ENCODE data around the gene MMP15. TPM values are rescaled to one million over a fixed set of nuclear protein-coding genes. Genes with fewer than 3 reads are reported as not detected.

MMP15 gene
- total RNA-seq, 1 donor from 2014 or later, result 7.2 TPM

- TF ChIP-seq EZH2phosphoT487 (IDR thresholded peaks at IDR 0.05) (no peak), CTCF (IDR thresholded peaks at IDR 0.05) (no peak), EZH2 (IDR thresholded peaks at IDR 0.05) (no peak)
- H3K36me3 ChIP-seq, result no peaks in the 10 kb centered on the region
- no peak overlapping the region for H3K4me2 ChIP-seq
- Mint-ChIP-seq H3K4me3 (no peak overlapping the region), H3K9me3 (no peaks in the 10 kb centered on the region), H3K27ac (no peak overlapping the region), H3K4me1 (peaks cover 25% of the 10 kb centered on the region), H3K36me3 (no peaks in the 10 kb centered on the region), H3K27me3 (ENCODE audit: insufficient read depth, low read depth) (peaks cover 2% of the 10 kb centered on the region)
- H3K9ac ChIP-seq, result no peak overlapping the region
- H3F3A ChIP-seq (ENCODE audit: low read depth), result peaks cover 4% of the 10 kb centered on the region
- H3K9me3 ChIP-seq (ENCODE audit: low read depth), result no peaks in the 10 kb centered on the region
- H3K79me2 ChIP-seq (ENCODE audit: low read depth), result no peaks in the 10 kb centered on the region
- no peak for DNase-seq (ENCODE audit: low spot score)
- H2AFZ ChIP-seq (replicated peaks), result no peak overlapping the region
- H3K4me3 ChIP-seq, result no peak overlapping the region
- H3K4me1 ChIP-seq, result peaks cover 12% of the 10 kb centered on the region
- no peaks in the 10 kb centered on the region for H3K27me3 ChIP-seq
- H4K20me1 ChIP-seq (ENCODE audit: low read depth), result no peaks in the 10 kb centered on the region
- no peak overlapping the region for H3K27ac ChIP-seq
These were observed 25.7 kb downstream of the MMP15 start for GRCh38 chr16:58051296-58051695.

- TF ChIP-seq CTCF (IDR thresholded peaks at IDR 0.05) (no peak), EZH2 (IDR thresholded peaks at IDR 0.05) (no peak), EZH2phosphoT487 (IDR thresholded peaks at IDR 0.05) (no peak)
- Mint-ChIP-seq H3K4me3 (no peak overlapping the region), H3K27me3 (ENCODE audit: insufficient read depth, low read depth) (peaks cover 2% of the 10 kb centered on the region), H3K9me3 (no peaks in the 10 kb centered on the region), H3K4me1 (peaks cover 25% of the 10 kb centered on the region), H3K36me3 (no peaks in the 10 kb centered on the region), H3K27ac (no peak overlapping the region)
- H3F3A ChIP-seq (ENCODE audit: low read depth), result peaks cover 4% of the 10 kb centered on the region
- H3K27ac ChIP-seq, result no peak overlapping the region
- no peak overlapping the region for H3K4me2 ChIP-seq
- no peaks in the 10 kb centered on the region for H4K20me1 ChIP-seq (ENCODE audit: low read depth)
- no peak overlapping the region for H3K9ac ChIP-seq
- DNase-seq (ENCODE audit: low spot score), result no peak
- no peaks in the 10 kb centered on the region for H3K27me3 ChIP-seq
- H3K9me3 ChIP-seq (ENCODE audit: low read depth), result no peaks in the 10 kb centered on the region
- no peak overlapping the region for H2AFZ ChIP-seq (replicated peaks)
- H3K4me1 ChIP-seq, result peaks cover 11% of the 10 kb centered on the region
- H3K79me2 ChIP-seq (ENCODE audit: low read depth), result no peaks in the 10 kb centered on the region
- H3K4me3 ChIP-seq, result no peak overlapping the region
- H3K36me3 ChIP-seq, result no peaks in the 10 kb centered on the region
These were observed 26.5 kb downstream of the MMP15 start for GRCh38 chr16:58051821-58052603.

GRCh38 chr16:58053682-58054005, 28.1 kb downstream of the MMP15 start:
- no peak overlapping the region for H3K4me3 ChIP-seq
- no peak overlapping the region for H3K27ac ChIP-seq
- Mint-ChIP-seq H3K4me1 (peaks cover 19% of the 10 kb centered on the region), H3K9me3 (no peaks in the 10 kb centered on the region), H3K27ac (no peak overlapping the region), H3K27me3 (ENCODE audit: insufficient read depth, low read depth) (peaks cover 2% of the 10 kb centered on the region), H3K36me3 (no peaks in the 10 kb centered on the region), H3K4me3 (no peak overlapping the region)
- H3K27me3 ChIP-seq, result no peaks in the 10 kb centered on the region
- DNase-seq (ENCODE audit: low spot score), result no peak
- H3K36me3 ChIP-seq, result no peaks in the 10 kb centered on the region
- H3K9me3 ChIP-seq (ENCODE audit: low read depth), result no peaks in the 10 kb centered on the region
- no peaks in the 10 kb centered on the region for H3K79me2 ChIP-seq (ENCODE audit: low read depth)
- H3K4me2 ChIP-seq, result no peak overlapping the region
- TF ChIP-seq EZH2phosphoT487 (IDR thresholded peaks at IDR 0.05), result no peak
- no peak for TF ChIP-seq CTCF (IDR thresholded peaks at IDR 0.05)
- no peak for TF ChIP-seq EZH2 (IDR thresholded peaks at IDR 0.05)
- no peak overlapping the region for H2AFZ ChIP-seq (replicated peaks)
- peaks cover 4% of the 10 kb centered on the region for H3F3A ChIP-seq (ENCODE audit: low read depth)
- no peak overlapping the region for H3K9ac ChIP-seq
- peaks cover 5% of the 10 kb centered on the region for H3K4me1 ChIP-seq
- no peaks in the 10 kb centered on the region for H4K20me1 ChIP-seq (ENCODE audit: low read depth)

Data from neural progenitor cell (in vitro differentiated cells).